Coronary artery (tissue), 2 donors: Measurements from ENCODE around the gene JAG1.
A peak's percentile ranks its signal among the peaks of the same experiment; 100 is the strongest.

Experiments used
- DNase-seq: peaks from one replicate; pipeline ENCODE4 v3.0.0-alpha.2; 2017; ENCODE audit warnings: low spot score
- H3K27ac ChIP-seq, 2 donors: fragments of 200-600 bp; sonication (generic); one replicate each; pipeline ENCODE4 v1.5.1; 2016 to 2019
- H3K4me3 ChIP-seq: fragments of 200-600 bp; sonication (generic); 2 replicates; pipeline ENCODE4 v1.5.1; 2016; ENCODE audit warnings: mild to moderate bottlenecking, moderate library complexity
- TF ChIP-seq, protein P1 (sequence below): fragments of 200-600 bp; sonication (generic); IDR thresholded peaks from one replicate; pipeline ENCODE4 v1.5.1; 2019; ENCODE audit warnings: antibody characterized with exemption

The JAG1 gene

DNA sequence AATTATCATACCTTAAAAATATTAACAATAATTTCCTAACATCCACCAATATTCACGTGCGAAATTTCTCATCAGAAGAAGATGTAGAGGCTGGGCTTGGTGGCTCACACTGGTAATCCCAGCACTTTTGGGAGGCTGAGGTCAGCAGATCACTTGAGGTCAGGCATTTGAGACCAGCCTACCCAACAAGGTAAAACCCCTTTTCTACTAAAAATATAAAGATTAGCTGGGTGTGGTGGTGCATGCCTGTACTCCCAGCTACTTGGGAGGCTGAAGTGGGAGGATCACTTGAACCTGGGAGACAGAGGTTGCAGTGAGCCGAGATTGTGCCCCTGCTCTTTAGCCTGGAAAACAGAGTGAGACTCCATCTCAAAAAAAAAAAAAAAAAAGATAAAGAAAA lies 36.1 kb upstream of the JAG1 start:
- peak overlapping the region in 1 of 2 donors; percentile 38 for H3K27ac ChIP-seq
- TF ChIP-seq, protein P1, sequence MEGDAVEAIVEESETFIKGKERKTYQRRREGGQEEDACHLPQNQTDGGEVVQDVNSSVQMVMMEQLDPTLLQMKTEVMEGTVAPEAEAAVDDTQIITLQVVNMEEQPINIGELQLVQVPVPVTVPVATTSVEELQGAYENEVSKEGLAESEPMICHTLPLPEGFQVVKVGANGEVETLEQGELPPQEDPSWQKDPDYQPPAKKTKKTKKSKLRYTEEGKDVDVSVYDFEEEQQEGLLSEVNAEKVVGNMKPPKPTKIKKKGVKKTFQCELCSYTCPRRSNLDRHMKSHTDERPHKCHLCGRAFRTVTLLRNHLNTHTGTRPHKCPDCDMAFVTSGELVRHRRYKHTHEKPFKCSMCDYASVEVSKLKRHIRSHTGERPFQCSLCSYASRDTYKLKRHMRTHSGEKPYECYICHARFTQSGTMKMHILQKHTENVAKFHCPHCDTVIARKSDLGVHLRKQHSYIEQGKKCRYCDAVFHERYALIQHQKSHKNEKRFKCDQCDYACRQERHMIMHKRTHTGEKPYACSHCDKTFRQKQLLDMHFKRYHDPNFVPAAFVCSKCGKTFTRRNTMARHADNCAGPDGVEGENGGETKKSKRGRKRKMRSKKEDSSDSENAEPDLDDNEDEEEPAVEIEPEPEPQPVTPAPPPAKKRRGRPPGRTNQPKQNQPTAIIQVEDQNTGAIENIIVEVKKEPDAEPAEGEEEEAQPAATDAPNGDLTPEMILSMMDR = no peak
- DNase-seq = no peak
- no peak overlapping the region for H3K4me3 ChIP-seq

DNA sequence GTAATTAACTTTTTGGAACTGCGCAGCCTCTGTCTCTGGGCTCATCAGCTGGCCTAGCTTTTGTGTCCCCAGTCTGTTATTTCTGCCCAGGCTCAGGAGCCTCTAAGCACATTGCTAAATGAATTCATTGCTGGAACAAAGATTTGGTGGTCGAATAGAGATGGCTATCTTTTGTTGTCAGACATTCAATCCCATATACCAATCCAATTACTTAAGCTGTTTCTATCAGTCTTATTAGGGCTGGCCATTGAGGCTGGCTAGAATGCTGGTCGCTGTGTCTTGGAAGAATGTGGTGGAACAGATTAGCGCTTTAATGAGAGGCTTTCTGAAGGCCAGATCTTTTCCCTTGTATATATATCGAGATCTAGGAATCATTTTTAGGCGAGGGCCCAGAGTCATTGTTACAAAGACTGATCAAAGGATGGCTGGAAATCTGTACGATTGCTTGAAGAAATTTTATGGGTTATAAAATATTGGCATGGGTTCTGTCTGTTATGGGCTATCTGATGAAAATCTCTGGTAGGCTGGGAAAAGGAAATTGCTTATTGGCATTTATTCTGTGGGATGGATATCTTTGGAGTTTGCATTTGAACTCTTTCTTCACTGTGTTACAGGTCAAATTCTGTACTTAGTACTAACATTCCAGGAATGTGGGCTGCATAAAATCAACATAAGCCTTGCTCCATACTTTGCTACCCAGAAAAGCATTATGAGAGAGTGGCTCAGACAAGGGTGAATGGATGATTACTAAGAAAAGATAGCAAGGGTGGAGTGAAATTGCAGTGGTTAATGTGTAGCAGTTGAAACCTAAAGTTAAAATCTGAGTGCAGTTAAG lies 34.8 kb upstream of the JAG1 start:
- Histone ChIP-seq H3K27ac (peak overlapping the region; percentile 11 to 66), H3K4me3 (no peak overlapping the region)

DNA sequence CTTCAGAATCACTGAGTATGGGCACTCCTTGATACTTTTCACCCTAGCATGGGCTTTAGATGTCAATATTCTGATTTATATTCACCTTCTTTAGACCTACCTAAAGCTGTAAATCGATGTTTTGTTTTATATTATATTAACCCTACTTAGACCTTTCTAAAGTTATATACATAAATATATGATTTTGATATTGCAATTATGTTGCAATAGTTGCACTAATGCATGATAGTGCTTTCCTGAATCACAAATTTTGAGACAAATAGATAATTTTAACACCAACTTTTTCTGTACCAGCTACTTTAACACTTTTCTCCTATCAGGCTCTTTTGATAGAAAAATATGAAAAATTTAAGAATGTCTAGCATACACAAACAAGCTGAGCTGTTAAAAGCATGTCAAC lies 34.0 kb upstream of the JAG1 start:
- no peak overlapping the region for H3K4me3 ChIP-seq
- DNase-seq = no peak
- TF ChIP-seq, protein P1 = no peak
- H3K27ac ChIP-seq = peak overlapping the region; percentile 11 to 66

More for the DNA sequence above, 34.8 kb upstream of the JAG1 start:
- DNase-seq = no peak
- TF ChIP-seq, protein P1 = no peak

DNA sequence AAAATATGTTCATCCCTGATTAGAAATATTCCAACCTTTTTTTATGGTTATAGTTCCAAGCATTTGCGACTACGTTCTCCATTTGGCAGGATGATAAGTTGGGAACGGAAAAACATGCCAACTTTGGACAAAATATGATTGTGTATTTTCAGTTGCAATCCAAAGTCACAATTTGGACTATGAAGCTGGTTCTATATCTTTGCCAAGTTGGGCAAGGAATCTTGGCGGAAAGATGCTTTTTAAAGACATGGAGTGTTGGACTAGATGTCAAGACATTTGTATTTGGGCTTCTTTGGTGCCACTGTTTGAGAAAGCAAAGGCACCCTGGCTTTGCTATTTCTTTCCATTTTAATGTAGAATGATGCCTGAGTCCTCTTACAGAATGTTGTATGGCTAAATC lies 33.3 kb upstream of the JAG1 start:
- H3K4me3 ChIP-seq = no peak overlapping the region
- no peak for DNase-seq
- peak overlapping the region; percentile 43 to 64 for H3K27ac ChIP-seq
- TF ChIP-seq, protein P1 = no peak

DNA sequence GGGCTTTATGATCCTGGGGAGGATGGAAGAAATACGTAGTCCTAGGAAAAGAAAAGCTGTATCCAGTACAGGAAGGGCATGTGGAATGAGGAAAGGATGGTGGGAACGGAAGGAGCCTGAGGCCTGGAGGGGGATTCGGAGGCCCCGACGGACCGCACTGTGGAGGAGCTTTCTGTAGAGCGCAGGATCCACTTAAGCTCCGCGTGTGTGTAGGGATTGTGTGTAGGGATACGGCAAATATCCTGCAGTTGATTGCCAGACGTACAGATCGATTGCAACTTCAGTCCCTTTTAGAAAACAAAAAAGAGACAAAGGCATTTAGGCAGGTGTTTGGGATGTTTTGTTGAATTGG lies 32.6 kb upstream of the JAG1 start:
- Histone ChIP-seq H3K27ac (peak overlapping the region; percentile 43 to 64), H3K4me3 (no peak overlapping the region)

DNA sequence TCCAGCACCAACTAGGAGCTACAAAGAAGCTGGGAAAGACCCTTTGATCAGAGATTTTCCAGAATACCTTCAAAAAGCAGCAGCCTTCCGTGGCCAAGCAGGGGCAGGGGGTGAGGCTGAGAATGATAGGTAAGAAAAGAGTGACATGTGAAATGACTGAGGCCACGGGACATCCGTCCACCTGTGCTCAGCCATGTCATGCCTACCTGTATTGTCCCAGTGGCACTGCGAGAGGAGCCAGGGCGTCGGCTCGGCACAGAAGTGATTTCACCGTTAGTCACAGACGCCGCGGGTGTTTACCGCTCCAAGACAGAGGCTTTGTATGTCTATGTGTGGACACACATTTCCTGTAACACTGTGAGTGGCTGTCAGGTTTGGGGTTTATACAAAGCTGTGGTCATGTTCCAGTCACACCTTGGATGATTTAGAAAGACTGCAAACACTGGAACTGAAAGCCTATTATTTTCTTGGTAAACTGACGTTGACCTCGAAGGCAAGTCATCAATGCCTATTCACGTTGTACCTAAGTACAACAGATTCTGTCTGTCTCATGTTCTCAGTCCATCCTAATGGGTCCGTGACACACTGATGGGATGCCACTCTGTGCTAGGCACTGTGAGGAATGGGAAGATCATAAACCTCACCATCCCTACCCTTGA lies 32.1 kb upstream of the JAG1 start:
- H3K27ac ChIP-seq = peak overlapping the region in 1 of 2 donors; percentile 64
- TF ChIP-seq, protein P1 = no peak
- DNase-seq = no peak
- H3K4me3 ChIP-seq = no peak overlapping the region

More for the DNA sequence above, 32.6 kb upstream of the JAG1 start:
- no peak for DNase-seq
- TF ChIP-seq, protein P1 = no peak

DNA sequence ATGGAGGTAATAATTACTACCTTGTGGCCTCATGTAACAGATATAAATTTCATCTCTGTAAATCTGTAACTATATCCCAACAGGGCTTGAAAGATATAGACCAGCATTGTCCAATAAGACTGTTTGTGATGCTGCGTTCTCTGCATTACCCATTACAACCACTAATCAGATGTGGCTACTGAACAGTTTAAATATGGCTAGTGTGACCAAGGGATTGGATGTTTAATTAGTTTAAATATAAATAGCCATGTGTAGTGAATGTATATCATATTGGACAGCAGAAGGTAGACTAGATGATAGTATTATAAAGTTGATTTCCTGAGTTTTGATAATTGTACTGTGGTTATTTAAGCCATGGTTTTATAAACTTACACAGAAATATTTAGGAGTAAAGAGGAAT lies 27.8 kb upstream of the JAG1 start:
- TF ChIP-seq, protein P1 = no peak
- H3K4me3 ChIP-seq = no peak overlapping the region
- H3K27ac ChIP-seq = no peak overlapping the region
- no peak for DNase-seq
